HCT116 (cell line): ENCODE measurements around the gene SLC12A7. TPM values are rescaled to one million over a fixed set of nuclear protein-coding genes. Genes with fewer than 3 reads are reported as not detected.

Source experiments
- ATAC-seq: fragments of 200-7000 bp; cut with Tn5 transposase; 2 replicates; pipeline ENCODE4 v1.9.1; 2020; ENCODE audit warnings: mild to moderate bottlenecking, moderate library complexity
- BruUV-seq: library from RNA; stranded (reverse); fragments of 400-500 nt; replicated peaks from 2 replicates; lab custom pipeline; 2021; lab: Mats Ljungman, UMichigan
- CTCF ChIA-PET: fragments of 300-600 bp; sonication (Branson Sonifier 250); formaldehyde crosslinking; loops from one replicate; lab custom pipeline; 2021; ENCODE audit warnings: antibody characterized with exemption; lab: Charles Lee
- POLR2A ChIA-PET: fragments of 300-600, 350-600 bp; sonication (Branson Sonifier 250); formaldehyde crosslinking; loops from one replicate; lab custom pipeline; 2021; ENCODE audit warnings: antibody characterized with exemption; lab: Charles Lee
- RAD21 ChIA-PET, 2 experiments: fragments of 300-600 bp; sonication (Branson Sonifier 250); formaldehyde crosslinking; loops; one replicate each; lab custom pipeline; 2023; ENCODE audit warnings: low total read pairs in 2 of 2; ENCODE audit not compliant: uncharacterized antibody in 2 of 2, unreplicated experiment in 2 of 2, low non-redundant PET in 1 of 2; lab: Charles Lee
- DNase-seq: peaks from one replicate; pipeline ENCODE4 v3.0.0-alpha.2; 2010; ENCODE audit warnings: low read depth, low spot score
- H2AFZ ChIP-seq: fragments of 200-600 bp; shearing (Covaris generic), sonication (generic); 2 replicates; pipeline ENCODE4 v1.6.1; 2017; ENCODE audit warnings: low read depth, mixed run types, mixed read lengths, antibody characterized with exemption, low read length; ENCODE audit not compliant: poor library complexity, severe bottlenecking
- H3K27ac ChIP-seq: 2 replicates; pipeline ENCODE4 v1.5.1; 2012; ENCODE audit warnings: low read depth, low read length
- H3K27me3 ChIP-seq: fragments of 200-600 bp; sonication (generic); 2 replicates; pipeline ENCODE4 v1.6.1; 2016; ENCODE audit warnings: mixed run types, low read length, mixed read lengths; ENCODE audit not compliant: insufficient read depth
- H3K36me3 ChIP-seq, 2 experiments: fragments of 200-500 bp in 1 of 2; fragments of 200-600 bp in 1 of 2; sonication (Bioruptor generic) in 1 of 2; sonication (generic) in 1 of 2; 2 replicates each; pipeline versions ENCODE4 v1.5.1 to v1.6.1; 2014 to 2016; ENCODE audit warnings: low read length in 2 of 2, inconsistent platforms in 1 of 2, mixed read lengths in 1 of 2, mixed run types in 1 of 2; ENCODE audit not compliant: insufficient read depth in 2 of 2, control insufficient read depth in 1 of 2
- H3K4me1 ChIP-seq, 2 experiments: fragments of 200-600 bp in 1 of 2; sonication (generic) in 1 of 2; 2 replicates each; pipeline versions ENCODE4 v1.5.1 to v1.6.1; 2012 to 2017; ENCODE audit warnings: low read length in 2 of 2, inconsistent platforms in 1 of 2, mild to moderate bottlenecking in 1 of 2, mixed read lengths in 1 of 2, mixed run types in 1 of 2, moderate library complexity in 1 of 2; ENCODE audit not compliant: insufficient read depth in 2 of 2, control insufficient read depth in 1 of 2
- H3K4me2 ChIP-seq: fragments of 200-600 bp; sonication (generic); 2 replicates; pipeline ENCODE4 v1.6.1; 2017; ENCODE audit warnings: mixed run types, low read length, mixed read lengths
- H3K4me3 ChIP-seq, 2 experiments: fragments of 200-600 bp in 1 of 2; sonication (generic) in 1 of 2; replicated peaks in 1 of 2; 2 replicates each; pipeline ENCODE4 v1.5.1; 2011 to 2016; ENCODE audit warnings: low read length in 2 of 2, control low read depth in 1 of 2, low read depth in 1 of 2, mild to moderate bottlenecking in 1 of 2, mixed read lengths in 1 of 2, mixed run types in 1 of 2
- H3K79me2 ChIP-seq: fragments of 200-600 bp; sonication (generic); 2 replicates; pipeline ENCODE4 v1.6.1; 2017; ENCODE audit warnings: mild to moderate bottlenecking, mixed run types, low read length, moderate library complexity, mixed read lengths; ENCODE audit not compliant: insufficient read depth
- H3K9ac ChIP-seq: fragments of 200-600 bp; sonication (generic); 2 replicates; pipeline ENCODE4 v1.6.1; 2016; ENCODE audit warnings: low read length, mixed read lengths
- H3K9me2 ChIP-seq: fragments of 200-600 bp; sonication (generic), shearing (Covaris generic); 2 replicates; pipeline ENCODE4 v1.6.1; 2017; ENCODE audit warnings: mixed run types, mild to moderate bottlenecking, moderate library complexity; ENCODE audit not compliant: insufficient read depth
- H3K9me3 ChIP-seq, 2 experiments: fragments of 200-500 bp in 1 of 2; fragments of 200-600 bp in 1 of 2; sonication (Bioruptor generic) in 1 of 2; sonication (generic) in 1 of 2; 2 replicates each; pipeline ENCODE4 v1.6.1; 2014 to 2017; ENCODE audit warnings: low read length in 2 of 2, mixed read lengths in 2 of 2, inconsistent platforms in 1 of 2, low read depth in 1 of 2, mild to moderate bottlenecking in 1 of 2, mixed run types in 1 of 2, moderate library complexity in 1 of 2; ENCODE audit not compliant: control insufficient read depth in 1 of 2, insufficient read depth in 1 of 2
- H4K20me1 ChIP-seq: fragments of 200-600 bp; sonication (generic), shearing (Covaris generic); 2 replicates; pipeline ENCODE4 v1.6.1; 2017; ENCODE audit warnings: mixed run types, mild to moderate bottlenecking, moderate library complexity; ENCODE audit not compliant: insufficient read depth
- CEBPB ChIP-seq: IDR thresholded peaks from 2 replicates; pipeline ENCODE4 v1.6.1; 2012; ENCODE audit warnings: low read depth
- ELF1 ChIP-seq: IDR thresholded peaks from 2 replicates; pipeline ENCODE4 v1.6.1; 2012; ENCODE audit warnings: low read depth, borderline replicate concordance
- FOSL1 ChIP-seq: IDR thresholded peaks from 2 replicates; pipeline ENCODE4 v1.6.1; 2012; ENCODE audit warnings: low read depth
- JUND ChIP-seq: IDR thresholded peaks from 2 replicates; pipeline ENCODE4 v1.6.1; 2012
- SP1 ChIP-seq: IDR thresholded peaks from 2 replicates; pipeline ENCODE4 v1.6.1; 2012; ENCODE audit warnings: low read depth
- SRF ChIP-seq: IDR thresholded peaks from 2 replicates; pipeline ENCODE4 v1.6.1; 2012; ENCODE audit warnings: low read depth
- YY1 ChIP-seq: IDR thresholded peaks from 2 replicates; pipeline ENCODE4 v1.6.1; 2011; ENCODE audit warnings: low read length, low read depth, moderate library complexity, mild to moderate bottlenecking; ENCODE audit not compliant: insufficient replicate concordance; ENCODE audit errors: extremely low read depth
- ZNF274 ChIP-seq: fragments of 200-500 bp; sonication (Bioruptor generic); IDR thresholded peaks from 2 replicates; pipeline ENCODE4 v1.6.1; 2014; ENCODE audit warnings: mild to moderate bottlenecking, low read depth, low read length, inconsistent platforms
- intact Hi-C: fragments of 100-400 bp; cut with micrococcal nuclease; formaldehyde crosslinking; loops from 2 replicates; pipeline ENCODE4 v1.10.0; 2022
- total RNA-seq: library from RNA; stranded (reverse); gene quantifications from one replicate; pipeline ENCODE4 v1.2.1, GENCODE V29; 2021; ENCODE audit not compliant: unreplicated experiment
- TF ChIP-seq, protein P1 (sequence below): IDR thresholded peaks from 2 replicates; pipeline ENCODE4 v1.6.1; 2011; ENCODE audit warnings: mild to moderate bottlenecking, low read length, moderate library complexity; ENCODE audit not compliant: insufficient replicate concordance; ENCODE audit errors: extremely low read depth
- TF ChIP-seq, protein P2 (sequence below): IDR thresholded peaks from 2 replicates; pipeline ENCODE4 v1.6.1; 2012
- TF ChIP-seq, protein P3 (sequence below): IDR thresholded peaks from 2 replicates; pipeline ENCODE4 v1.6.1; 2012; ENCODE audit warnings: low read depth
- TF ChIP-seq, protein P4 (sequence below), 3 experiments: fragments of 200-600 bp in 1 of 3; sonication (generic) in 1 of 3; IDR thresholded peaks in 2 of 3; conservative IDR thresholded peaks in 1 of 3; 2 replicates each; pipeline ENCODE4 v1.5.1; 2012 to 2017; ENCODE audit warnings: low read depth in 2 of 3, low read length in 2 of 3, antibody characterized with exemption in 1 of 3, borderline replicate concordance in 1 of 3, control low read depth in 1 of 3, mild to moderate bottlenecking in 1 of 3, mixed read lengths in 1 of 3, mixed run types in 1 of 3, moderate library complexity in 1 of 3; ENCODE audit not compliant: insufficient read depth in 1 of 3

The SLC12A7 gene
- total RNA-seq, 1 experiment from 2014 or later, result 29.6 TPM

DNA sequence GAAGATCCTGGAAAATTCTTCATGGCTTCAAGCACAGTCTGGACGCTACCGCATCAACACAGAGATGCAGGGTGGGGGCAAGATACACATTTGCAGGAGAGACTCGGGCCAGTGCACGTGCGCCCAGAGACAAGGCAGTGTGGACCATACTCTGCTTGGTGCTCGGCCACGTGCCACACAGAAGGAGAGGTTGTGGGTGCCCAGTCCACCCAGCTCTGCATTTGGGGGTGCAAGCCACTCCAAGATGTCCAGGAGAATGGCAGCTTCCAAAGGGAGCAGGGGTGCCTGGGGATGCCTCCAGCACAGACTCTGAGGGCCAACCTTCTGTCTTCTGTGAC, 99.0 kb downstream of the SLC12A7 start:
- Histone ChIP-seq H3K27me3 (no peaks in the 10 kb centered on the region), H3K4me3 (no peak overlapping the region), H3K79me2 (no peaks in the 10 kb centered on the region), H3K27ac (no peak overlapping the region), H2AFZ (no peak overlapping the region), H3K9me2 (no peaks in the 10 kb centered on the region), H3K9me3 (no peaks in the 10 kb centered on the region), H3K9ac (no peak overlapping the region), H4K20me1 (no peaks in the 10 kb centered on the region; the same call in 1 of the 2 replicates), H3K4me1 (peaks cover 16 to 30% of the 10 kb centered on the region in 2 experiments), H3K36me3 (peaks cover 0 to 4% of the 10 kb centered on the region in 2 experiments; a peak in 1 of 4 replicates), H3K4me2 (no peak overlapping the region)
- ChIA-PET CTCF (no interaction called here), RAD21 (no interaction called here), POLR2A (no interaction called here)
- BruUV-seq, result no TSS peak
- ATAC-seq (no peak), DNase-seq (no peak)
- intact Hi-C loops, result no loop called here
- TF ChIP-seq FOSL1 (no peak), YY1 (no peak), ZNF274 (no peak), CEBPB (no peak), SRF (no peak)
- TF ChIP-seq, protein P1, sequence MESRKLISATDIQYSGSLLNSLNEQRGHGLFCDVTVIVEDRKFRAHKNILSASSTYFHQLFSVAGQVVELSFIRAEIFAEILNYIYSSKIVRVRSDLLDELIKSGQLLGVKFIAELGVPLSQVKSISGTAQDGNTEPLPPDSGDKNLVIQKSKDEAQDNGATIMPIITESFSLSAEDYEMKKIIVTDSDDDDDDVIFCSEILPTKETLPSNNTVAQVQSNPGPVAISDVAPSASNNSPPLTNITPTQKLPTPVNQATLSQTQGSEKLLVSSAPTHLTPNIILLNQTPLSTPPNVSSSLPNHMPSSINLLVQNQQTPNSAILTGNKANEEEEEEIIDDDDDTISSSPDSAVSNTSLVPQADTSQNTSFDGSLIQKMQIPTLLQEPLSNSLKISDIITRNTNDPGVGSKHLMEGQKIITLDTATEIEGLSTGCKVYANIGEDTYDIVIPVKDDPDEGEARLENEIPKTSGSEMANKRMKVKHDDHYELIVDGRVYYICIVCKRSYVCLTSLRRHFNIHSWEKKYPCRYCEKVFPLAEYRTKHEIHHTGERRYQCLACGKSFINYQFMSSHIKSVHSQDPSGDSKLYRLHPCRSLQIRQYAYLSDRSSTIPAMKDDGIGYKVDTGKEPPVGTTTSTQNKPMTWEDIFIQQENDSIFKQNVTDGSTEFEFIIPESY, result no peak

DNA sequence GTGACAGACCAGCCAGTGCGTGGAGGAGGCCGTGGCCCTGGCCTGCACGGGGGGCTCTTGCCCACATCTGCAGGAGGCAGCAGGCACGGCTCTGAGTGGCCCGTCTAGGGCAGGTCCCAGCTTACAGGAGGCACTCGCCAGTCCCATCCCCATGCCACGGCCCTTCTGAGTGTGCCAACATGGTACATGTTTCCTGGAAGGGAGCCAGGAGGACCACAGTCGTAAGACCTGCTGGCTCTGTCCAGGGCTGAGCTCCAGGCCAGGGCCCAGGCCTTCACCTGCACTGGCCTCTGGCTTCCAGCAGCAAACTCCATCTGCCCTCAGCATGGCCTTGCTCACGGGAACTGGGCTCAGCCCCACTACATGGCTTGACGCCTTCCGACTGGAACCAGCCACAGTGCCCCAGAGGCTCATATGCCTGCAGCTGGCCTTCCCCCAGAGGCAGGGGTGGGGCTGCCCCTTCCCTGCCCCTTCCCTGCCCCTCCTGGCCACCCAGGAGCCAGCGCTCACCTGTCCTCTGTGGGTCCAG, 99.5 kb downstream of the SLC12A7 start:
- CTCF ChIA-PET, result no interaction called here
- H3K9ac ChIP-seq, result no peak overlapping the region
- RAD21 ChIA-PET, result no interaction called here
- H3K79me2 ChIP-seq, result no peaks in the 10 kb centered on the region
- no peaks in the 10 kb centered on the region for H3K9me2 ChIP-seq
- no peaks in the 10 kb centered on the region for H3K9me3 ChIP-seq
- no peaks in the 10 kb centered on the region for H3K27me3 ChIP-seq
- H3K4me1 ChIP-seq, result peaks cover 17 to 35% of the 10 kb centered on the region in 2 experiments
- POLR2A ChIA-PET, result no interaction called here
- H3K36me3 ChIP-seq, result peaks cover 0 to 4% of the 10 kb centered on the region in 2 experiments; a peak in 1 of 4 replicates
- no peak overlapping the region for H2AFZ ChIP-seq
- H3K4me2 ChIP-seq, result no peak overlapping the region
- H3K27ac ChIP-seq, result no peak overlapping the region
- no peak overlapping the region for H3K4me3 ChIP-seq
- no peak for DNase-seq
- no TSS peak for BruUV-seq
- ATAC-seq, result no peak
- no peaks in the 10 kb centered on the region; the same call in 1 of the 2 replicates for H4K20me1 ChIP-seq
- intact Hi-C loops, result no loop called here
- TF ChIP-seq ELF1, result no peak
- TF ChIP-seq, protein P2, sequence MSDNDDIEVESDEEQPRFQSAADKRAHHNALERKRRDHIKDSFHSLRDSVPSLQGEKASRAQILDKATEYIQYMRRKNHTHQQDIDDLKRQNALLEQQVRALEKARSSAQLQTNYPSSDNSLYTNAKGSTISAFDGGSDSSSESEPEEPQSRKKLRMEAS, result no peak
- no peak for TF ChIP-seq SRF
- TF ChIP-seq, protein P3, sequence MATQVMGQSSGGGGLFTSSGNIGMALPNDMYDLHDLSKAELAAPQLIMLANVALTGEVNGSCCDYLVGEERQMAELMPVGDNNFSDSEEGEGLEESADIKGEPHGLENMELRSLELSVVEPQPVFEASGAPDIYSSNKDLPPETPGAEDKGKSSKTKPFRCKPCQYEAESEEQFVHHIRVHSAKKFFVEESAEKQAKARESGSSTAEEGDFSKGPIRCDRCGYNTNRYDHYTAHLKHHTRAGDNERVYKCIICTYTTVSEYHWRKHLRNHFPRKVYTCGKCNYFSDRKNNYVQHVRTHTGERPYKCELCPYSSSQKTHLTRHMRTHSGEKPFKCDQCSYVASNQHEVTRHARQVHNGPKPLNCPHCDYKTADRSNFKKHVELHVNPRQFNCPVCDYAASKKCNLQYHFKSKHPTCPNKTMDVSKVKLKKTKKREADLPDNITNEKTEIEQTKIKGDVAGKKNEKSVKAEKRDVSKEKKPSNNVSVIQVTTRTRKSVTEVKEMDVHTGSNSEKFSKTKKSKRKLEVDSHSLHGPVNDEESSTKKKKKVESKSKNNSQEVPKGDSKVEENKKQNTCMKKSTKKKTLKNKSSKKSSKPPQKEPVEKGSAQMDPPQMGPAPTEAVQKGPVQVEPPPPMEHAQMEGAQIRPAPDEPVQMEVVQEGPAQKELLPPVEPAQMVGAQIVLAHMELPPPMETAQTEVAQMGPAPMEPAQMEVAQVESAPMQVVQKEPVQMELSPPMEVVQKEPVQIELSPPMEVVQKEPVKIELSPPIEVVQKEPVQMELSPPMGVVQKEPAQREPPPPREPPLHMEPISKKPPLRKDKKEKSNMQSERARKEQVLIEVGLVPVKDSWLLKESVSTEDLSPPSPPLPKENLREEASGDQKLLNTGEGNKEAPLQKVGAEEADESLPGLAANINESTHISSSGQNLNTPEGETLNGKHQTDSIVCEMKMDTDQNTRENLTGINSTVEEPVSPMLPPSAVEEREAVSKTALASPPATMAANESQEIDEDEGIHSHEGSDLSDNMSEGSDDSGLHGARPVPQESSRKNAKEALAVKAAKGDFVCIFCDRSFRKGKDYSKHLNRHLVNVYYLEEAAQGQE, result no peak
- TF ChIP-seq YY1, result no peak
- TF ChIP-seq SP1, result no peak
- TF ChIP-seq, protein P4, sequence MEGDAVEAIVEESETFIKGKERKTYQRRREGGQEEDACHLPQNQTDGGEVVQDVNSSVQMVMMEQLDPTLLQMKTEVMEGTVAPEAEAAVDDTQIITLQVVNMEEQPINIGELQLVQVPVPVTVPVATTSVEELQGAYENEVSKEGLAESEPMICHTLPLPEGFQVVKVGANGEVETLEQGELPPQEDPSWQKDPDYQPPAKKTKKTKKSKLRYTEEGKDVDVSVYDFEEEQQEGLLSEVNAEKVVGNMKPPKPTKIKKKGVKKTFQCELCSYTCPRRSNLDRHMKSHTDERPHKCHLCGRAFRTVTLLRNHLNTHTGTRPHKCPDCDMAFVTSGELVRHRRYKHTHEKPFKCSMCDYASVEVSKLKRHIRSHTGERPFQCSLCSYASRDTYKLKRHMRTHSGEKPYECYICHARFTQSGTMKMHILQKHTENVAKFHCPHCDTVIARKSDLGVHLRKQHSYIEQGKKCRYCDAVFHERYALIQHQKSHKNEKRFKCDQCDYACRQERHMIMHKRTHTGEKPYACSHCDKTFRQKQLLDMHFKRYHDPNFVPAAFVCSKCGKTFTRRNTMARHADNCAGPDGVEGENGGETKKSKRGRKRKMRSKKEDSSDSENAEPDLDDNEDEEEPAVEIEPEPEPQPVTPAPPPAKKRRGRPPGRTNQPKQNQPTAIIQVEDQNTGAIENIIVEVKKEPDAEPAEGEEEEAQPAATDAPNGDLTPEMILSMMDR (IDR thresholded peaks at IDR 0.05 in 2 of 3, conservative IDR thresholded peaks at IDR 0.05 in 1 of 3; ENCODE audit: borderline replicate concordance in 1 of 3, insufficient read depth in 1 of 3, low read depth in 2 of 3, low read length in 2 of 3), result no peak
- TF ChIP-seq JUND, result no peak
